Measurements from ENCODE around the gene IFNG.
A peak's percentile ranks its signal among the peaks of the same experiment; 100 is the strongest.

Gene IFNG

GRCh38 chr12:68169213-68169889 is 9.8 kb upstream of the IFNG start:
- no peak for TF ChIP-seq CTCF (conservative IDR thresholded peaks at IDR 0.05; ENCODE audit: low read length)
- no peak for DNase-seq (ENCODE audit: low read depth)
- H3K4me3 ChIP-seq (ENCODE audit: low read length): no peak overlapping the region

GRCh38 chr12:68166317-68166831 is 6.8 kb upstream of the IFNG start:
- TF ChIP-seq CTCF (conservative IDR thresholded peaks at IDR 0.05; ENCODE audit: low read length): no peak
- DNase-seq (ENCODE audit: low read depth): no peak
- no peak overlapping the region for H3K4me3 ChIP-seq (ENCODE audit: low read length)

- DNase-seq (ENCODE audit: low read depth): no peak
- H3K4me3 ChIP-seq (ENCODE audit: low read length): no peak overlapping the region
- TF ChIP-seq CTCF (conservative IDR thresholded peaks at IDR 0.05; ENCODE audit: low read length): no peak
Measured at GRCh38 chr12:68163560-68164081, 4.1 kb upstream of the IFNG start.

GRCh38 chr12:68162374-68162773 is 2.8 kb upstream of the IFNG start:
- no peak for DNase-seq (ENCODE audit: low read depth)
- no peak overlapping the region for H3K4me3 ChIP-seq (ENCODE audit: low read length)
- no peak for TF ChIP-seq CTCF (conservative IDR thresholded peaks at IDR 0.05; ENCODE audit: low read length)

GRCh38 chr12:68158432-68158831 is 1.1 kb downstream of the IFNG start:
- peak; percentile 17 for DNase-seq (ENCODE audit: low read depth)
- peak; percentile 62 for TF ChIP-seq CTCF (conservative IDR thresholded peaks at IDR 0.05; ENCODE audit: low read length)
- no peak overlapping the region for H3K4me3 ChIP-seq (ENCODE audit: low read length)

GRCh38 chr12:68157380-68157779 is 2.2 kb downstream of the IFNG start:
- no peak for TF ChIP-seq CTCF (conservative IDR thresholded peaks at IDR 0.05; ENCODE audit: low read length)
- DNase-seq (ENCODE audit: low read depth): no peak

GRCh38 chr12:68156636-68157035 is 2.9 kb downstream of the IFNG start:
- DNase-seq (ENCODE audit: low read depth): no peak
- TF ChIP-seq CTCF (conservative IDR thresholded peaks at IDR 0.05; ENCODE audit: low read length): no peak
- no peak overlapping the region for H3K4me3 ChIP-seq (ENCODE audit: low read length)

More at GRCh38 chr12:68157380-68157779, 2.2 kb downstream of the IFNG start:
- no peak overlapping the region for H3K4me3 ChIP-seq (ENCODE audit: low read length)
